Keratinocyte (primary cell): Measurements from ENCODE around the gene GRM1. TPM values are rescaled to one million over a fixed set of nuclear protein-coding genes. Genes with fewer than 3 reads are reported as not detected.

Experiments used
- DNase-seq: peaks from one replicate; pipeline ENCODE4 v3.0.0-alpha.2; 2011; ENCODE audit warnings: low read depth, missing footprints, low spot score
- FAIRE-seq: peaks from 2 replicates; lab custom pipeline; 2011; peaks lifted over from hg19 to GRCh38; lab: Jason Lieb, UNC
- H2AFZ ChIP-seq: 2 replicates; pipeline ENCODE4 v1.6.0; 2012; ENCODE audit warnings: low read length, control low read depth, inconsistent platforms; ENCODE audit not compliant: control insufficient read depth
- H3K27ac ChIP-seq: 2 replicates; pipeline ENCODE4 v1.5.1; 2011; ENCODE audit warnings: low read length; ENCODE audit not compliant: control insufficient read depth, insufficient read depth
- H3K27me3 ChIP-seq: 3 replicates; pipeline ENCODE4 v1.6.0; 2011; ENCODE audit warnings: low read length; ENCODE audit not compliant: control insufficient read depth, insufficient read depth; ENCODE audit errors: extremely low read depth
- H3K36me3 ChIP-seq, 2 experiments: 2 replicates in 1 of 2; 3 replicates in 1 of 2; pipeline ENCODE4 v1.5.1; 2011; ENCODE audit warnings: low read length in 2 of 2, mild to moderate bottlenecking in 1 of 2; ENCODE audit not compliant: control insufficient read depth in 2 of 2, insufficient read depth in 2 of 2; ENCODE audit errors: extremely low read depth in 1 of 2
- H3K4me1 ChIP-seq: 3 replicates; pipeline ENCODE4 v1.5.1; 2011; ENCODE audit warnings: low read length; ENCODE audit not compliant: control insufficient read depth, insufficient read depth; ENCODE audit errors: extremely low read depth
- H3K4me2 ChIP-seq: 3 replicates; pipeline ENCODE4 v1.6.0; 2011; ENCODE audit warnings: low read depth, low read length; ENCODE audit not compliant: control insufficient read depth, insufficient read depth; ENCODE audit errors: extremely low read depth
- H3K4me3 ChIP-seq, 3 experiments: fragments of 200-600 bp in 1 of 3; sonication (generic) in 1 of 3; 2 replicates in 2 of 3; 3 replicates in 1 of 3; pipeline ENCODE4 v1.5.1; 2011 to 2016; ENCODE audit warnings: low read length in 3 of 3, mild to moderate bottlenecking in 3 of 3, control low read depth in 2 of 3, inconsistent platforms in 1 of 3, low read depth in 1 of 3, mixed read lengths in 1 of 3, mixed run types in 1 of 3, moderate library complexity in 1 of 3; ENCODE audit not compliant: control insufficient read depth in 2 of 3, insufficient read depth in 2 of 3; ENCODE audit errors: extremely low read depth in 1 of 3
- H3K79me2 ChIP-seq: 2 replicates; pipeline ENCODE4 v1.6.0; 2012; ENCODE audit warnings: low read length; ENCODE audit not compliant: control insufficient read depth, insufficient read depth
- H3K9ac ChIP-seq: 3 replicates; pipeline ENCODE4 v1.6.0; 2011; ENCODE audit warnings: low read length; ENCODE audit not compliant: control insufficient read depth, insufficient read depth; ENCODE audit errors: extremely low read depth
- H3K9me1 ChIP-seq: 3 replicates; pipeline ENCODE4 v1.6.0; 2011; ENCODE audit warnings: low read length; ENCODE audit not compliant: control insufficient read depth, insufficient read depth; ENCODE audit errors: extremely low read depth
- H3K9me3 ChIP-seq: 2 replicates; pipeline ENCODE4 v1.5.1; 2012; ENCODE audit warnings: low read depth, low read length; ENCODE audit not compliant: control insufficient read depth
- H4K20me1 ChIP-seq: 3 replicates; pipeline ENCODE4 v1.6.0; 2011; ENCODE audit warnings: low read length; ENCODE audit not compliant: control insufficient read depth, insufficient read depth; ENCODE audit errors: extremely low read depth
- EZH2 ChIP-seq: IDR thresholded peaks from one replicate; pipeline ENCODE4 v1.6.1; 2012; ENCODE audit warnings: inconsistent platforms, mild to moderate bottlenecking, low read length, moderate library complexity
- dilution Hi-C: fragments of 300-500 bp; cut with MboI; formaldehyde crosslinking; loops from one replicate; pipeline ENCODE4 v1.7.0; 2020; ENCODE audit warnings: low sequenced_read_pairs; ENCODE audit not compliant: extremely low pct_ligation_motif_present
- polyA plus RNA-seq, 5 experiments: library from polyadenylated mRNA; depleted of rRNA in 3 of 5; stranded (reverse) in 3 of 5; stranded (forward) in 1 of 5; unstranded in 1 of 5; fragments of >200 nt; gene quantifications; 1 replicate in 1 of 5; 2 replicates in 3 of 5; 3 replicates in 1 of 5; pipeline versions ENCODE4 v1.2.1 to v1.2.3, GENCODE V29; 2011 to 2012; ENCODE audit warnings: missing spikeins in 2 of 5, low read depth in 1 of 5, low replicate concordance in 1 of 5
- TF ChIP-seq, protein P1 (sequence below), 3 experiments: IDR thresholded peaks in 1 of 3; conservative IDR thresholded peaks in 1 of 3; optimal IDR thresholded peaks in 1 of 3; 2 replicates in 2 of 3; 3 replicates in 1 of 3; pipeline versions ENCODE3 to v1.5.1; 2011; ENCODE audit warnings: low read length in 3 of 3, mild to moderate bottlenecking in 3 of 3, moderate library complexity in 2 of 3, control low read depth in 1 of 3, inconsistent platforms in 1 of 3; ENCODE audit not compliant: insufficient read depth in 2 of 3; ENCODE audit errors: extremely low read depth in 1 of 3

GRM1 gene
- polyA plus RNA-seq, 1 donor (not counting 4 experiments of a cell fraction or from before 2014, with no cell fraction given), result not detected

DNA sequence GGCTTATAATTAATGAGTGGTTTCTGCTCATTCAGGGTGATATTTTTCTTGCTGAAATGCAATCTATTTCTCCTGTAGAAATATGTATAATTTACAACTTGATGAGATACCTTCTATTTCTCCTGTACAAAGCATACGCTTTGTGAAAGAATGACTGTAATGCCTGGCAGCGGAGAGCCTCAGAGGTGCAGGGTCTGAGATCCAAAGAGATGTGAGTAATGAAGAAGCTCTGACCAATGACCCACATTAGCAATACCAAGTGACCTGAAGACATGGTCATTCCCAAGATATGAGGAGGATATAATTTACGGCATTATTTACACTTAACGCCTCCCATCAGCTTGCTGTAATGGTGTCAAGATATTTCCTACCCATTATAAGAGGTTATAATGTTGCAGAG, 416.4 kb downstream of the GRM1 start:
- H3K9me1 ChIP-seq, result no peaks in the 10 kb centered on the region
- no peak overlapping the region for H2AFZ ChIP-seq
- FAIRE-seq, result no peak
- H3K4me3 ChIP-seq, result no peak overlapping the region
- no peaks in the 10 kb centered on the region for H3K36me3 ChIP-seq
- TF ChIP-seq, protein P1, sequence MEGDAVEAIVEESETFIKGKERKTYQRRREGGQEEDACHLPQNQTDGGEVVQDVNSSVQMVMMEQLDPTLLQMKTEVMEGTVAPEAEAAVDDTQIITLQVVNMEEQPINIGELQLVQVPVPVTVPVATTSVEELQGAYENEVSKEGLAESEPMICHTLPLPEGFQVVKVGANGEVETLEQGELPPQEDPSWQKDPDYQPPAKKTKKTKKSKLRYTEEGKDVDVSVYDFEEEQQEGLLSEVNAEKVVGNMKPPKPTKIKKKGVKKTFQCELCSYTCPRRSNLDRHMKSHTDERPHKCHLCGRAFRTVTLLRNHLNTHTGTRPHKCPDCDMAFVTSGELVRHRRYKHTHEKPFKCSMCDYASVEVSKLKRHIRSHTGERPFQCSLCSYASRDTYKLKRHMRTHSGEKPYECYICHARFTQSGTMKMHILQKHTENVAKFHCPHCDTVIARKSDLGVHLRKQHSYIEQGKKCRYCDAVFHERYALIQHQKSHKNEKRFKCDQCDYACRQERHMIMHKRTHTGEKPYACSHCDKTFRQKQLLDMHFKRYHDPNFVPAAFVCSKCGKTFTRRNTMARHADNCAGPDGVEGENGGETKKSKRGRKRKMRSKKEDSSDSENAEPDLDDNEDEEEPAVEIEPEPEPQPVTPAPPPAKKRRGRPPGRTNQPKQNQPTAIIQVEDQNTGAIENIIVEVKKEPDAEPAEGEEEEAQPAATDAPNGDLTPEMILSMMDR (optimal IDR thresholded peaks at IDR 0.05 in 1 of 3, IDR thresholded peaks at IDR 0.05 in 1 of 3, conservative IDR thresholded peaks at IDR 0.05 in 1 of 3; ENCODE audit: extremely low read depth in 1 of 3, insufficient read depth in 2 of 3, low read length in 3 of 3), result no peak
- no peak for TF ChIP-seq EZH2
- H3K27ac ChIP-seq, result no peak overlapping the region
- H3K9ac ChIP-seq, result no peak overlapping the region
- H3K4me2 ChIP-seq, result no peak overlapping the region
- no peaks in the 10 kb centered on the region for H3K79me2 ChIP-seq
- no peaks in the 10 kb centered on the region for H4K20me1 ChIP-seq
- H3K4me1 ChIP-seq, result no peaks in the 10 kb centered on the region
- DNase-seq, result no peak
- H3K27me3 ChIP-seq, result no peaks in the 10 kb centered on the region
- dilution Hi-C loops, result no loop called here
- H3K9me3 ChIP-seq, result no peaks in the 10 kb centered on the region

DNA sequence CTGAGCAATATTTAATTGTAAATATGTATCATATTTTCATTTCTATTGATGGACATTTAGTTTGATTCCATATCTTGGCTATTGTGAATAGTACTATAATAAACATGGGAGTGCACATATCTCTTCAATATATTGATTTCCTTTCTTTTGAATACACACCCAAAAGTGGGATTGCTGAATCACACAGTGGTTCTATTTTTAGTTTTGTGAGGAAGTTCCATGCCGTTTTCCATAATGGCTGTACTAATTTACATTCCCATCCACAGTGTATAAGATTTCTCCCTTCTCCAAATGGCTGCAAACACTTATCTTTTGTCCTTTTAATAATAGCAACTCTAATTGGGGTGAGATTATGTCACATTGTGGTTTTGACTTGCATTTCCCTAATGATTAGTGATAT, 428.0 kb downstream of the GRM1 start:
- no peak overlapping the region for H2AFZ ChIP-seq
- no peak for FAIRE-seq
- dilution Hi-C loops, result no loop called here

More for the DNA sequence above, 428.0 kb downstream of the GRM1 start:
- Histone ChIP-seq H3K27ac (no peak overlapping the region), H3K36me3 (no peaks in the 10 kb centered on the region), H3K4me3 (no peak overlapping the region), H4K20me1 (no peaks in the 10 kb centered on the region), H3K9me3 (no peaks in the 10 kb centered on the region), H3K79me2 (no peaks in the 10 kb centered on the region), H3K27me3 (no peaks in the 10 kb centered on the region), H3K4me2 (no peak overlapping the region), H3K9ac (no peak overlapping the region), H3K9me1 (no peaks in the 10 kb centered on the region), H3K4me1 (no peaks in the 10 kb centered on the region)
- no peak for DNase-seq
- TF ChIP-seq EZH2, result no peak
- TF ChIP-seq, protein P1 (optimal IDR thresholded peaks at IDR 0.05 in 1 of 3, IDR thresholded peaks at IDR 0.05 in 1 of 3, conservative IDR thresholded peaks at IDR 0.05 in 1 of 3; ENCODE audit: extremely low read depth in 1 of 3, insufficient read depth in 2 of 3, low read length in 3 of 3), result no peak
